Central memory CD8-positive, alpha-beta T cell (primary cell): ENCODE measurements around the gene RUNX1.
"Not testable (repeated sequence)": the region's sequence is repeated elsewhere in the genome, so short reads cannot be mapped to it uniquely, and the experiment has no call there.

Experiments
- ATAC-seq: fragments of 150-1000 bp; cut with Tn5 transposase; replicated peaks from 2 replicates; pipeline ENCODE4 v1.10.0; 2022; ENCODE audit warnings: mild to moderate bottlenecking, moderate FRiP score, moderate number of reproducible peaks; ENCODE audit not compliant: poor library complexity, severe bottlenecking; ENCODE audit errors: extremely low read depth
- DNase-seq, 2 donors: peaks; one replicate each; pipeline ENCODE4 v3.0.0; 2021; ENCODE audit warnings: low spot score in 2 of 2
- H3K27ac Mint-ChIP-seq: one replicate; pipeline ENCODE4 v1.8.0; 2022; ENCODE audit warnings: low read depth, mild to moderate bottlenecking, moderate library complexity, mixed read lengths
- H3K27me3 Mint-ChIP-seq: one replicate; pipeline ENCODE4 v1.8.0; 2022; ENCODE audit warnings: mixed read lengths
- H3K36me3 Mint-ChIP-seq: one replicate; pipeline ENCODE4 v1.8.0; 2022; ENCODE audit warnings: mild to moderate bottlenecking, moderate library complexity, mixed read lengths; ENCODE audit not compliant: insufficient read depth
- H3K4me1 Mint-ChIP-seq: one replicate; pipeline ENCODE4 v1.8.0; 2022; ENCODE audit warnings: mixed read lengths
- H3K4me3 Mint-ChIP-seq: one replicate; pipeline ENCODE4 v1.8.0; 2022; ENCODE audit warnings: mild to moderate bottlenecking, moderate library complexity, mixed read lengths
- H3K9me3 Mint-ChIP-seq: one replicate; pipeline ENCODE4 v1.8.0; 2022; ENCODE audit warnings: mixed read lengths

The RUNX1 gene

GRCh38 chr21:34809822-34810221 is 239.3 kb downstream of the RUNX1 start:
- no peak for DNase-seq
- H3K27me3 Mint-ChIP-seq, result no peaks in the 10 kb centered on the region
- peaks cover 94% of the 10 kb centered on the region for H3K4me1 Mint-ChIP-seq
- ATAC-seq, result no peak
- H3K27ac Mint-ChIP-seq, result peak overlapping the region; percentile 88
- no peaks in the 10 kb centered on the region for H3K9me3 Mint-ChIP-seq
- H3K36me3 Mint-ChIP-seq, result peaks cover 31% of the 10 kb centered on the region
- no peak overlapping the region for H3K4me3 Mint-ChIP-seq

GRCh38 chr21:34808569-34809204 is 240.4 kb downstream of the RUNX1 start:
- no peaks in the 10 kb centered on the region for H3K9me3 Mint-ChIP-seq
- peaks cover 30% of the 10 kb centered on the region for H3K36me3 Mint-ChIP-seq
- H3K4me1 Mint-ChIP-seq, result peaks cover 97% of the 10 kb centered on the region
- peak overlapping the region; percentile 67 for H3K4me3 Mint-ChIP-seq
- no peaks in the 10 kb centered on the region for H3K27me3 Mint-ChIP-seq
- no peak for ATAC-seq
- H3K27ac Mint-ChIP-seq, result peak overlapping the region; percentile 88
- no peak for DNase-seq

- Mint-ChIP-seq H3K4me3 (peak overlapping the region; percentile 67), H3K27ac (peak overlapping the region; percentile 88), H3K4me1 (peaks cover 95% of the 10 kb centered on the region), H3K9me3 (no peaks in the 10 kb centered on the region), H3K36me3 (peaks cover 31% of the 10 kb centered on the region), H3K27me3 (no peaks in the 10 kb centered on the region)
- DNase-seq (peak in 1 of 2 donors; percentile 50), ATAC-seq (peak; percentile 52)
These were observed 241.1 kb downstream of the RUNX1 start for GRCh38 chr21:34807881-34808568.

GRCh38 chr21:34807146-34807880 is 241.8 kb downstream of the RUNX1 start:
- H3K36me3 Mint-ChIP-seq, result peaks cover 33% of the 10 kb centered on the region
- H3K27ac Mint-ChIP-seq, result peak overlapping the region; percentile 88
- H3K9me3 Mint-ChIP-seq, result no peaks in the 10 kb centered on the region
- H3K27me3 Mint-ChIP-seq, result no peaks in the 10 kb centered on the region
- H3K4me3 Mint-ChIP-seq, result peak overlapping the region; percentile 67
- DNase-seq (peak in 1 of 2 donors; percentile 61), ATAC-seq (peak; percentile 83)
- peaks cover 93% of the 10 kb centered on the region for H3K4me1 Mint-ChIP-seq

GRCh38 chr21:34806423-34806822 is 242.7 kb downstream of the RUNX1 start:
- Mint-ChIP-seq H3K27me3 (no peaks in the 10 kb centered on the region), H3K36me3 (peaks cover 35% of the 10 kb centered on the region), H3K4me1 (peaks cover 93% of the 10 kb centered on the region), H3K9me3 (no peaks in the 10 kb centered on the region), H3K27ac (peak overlapping the region; percentile 88), H3K4me3 (no peak overlapping the region)
- ATAC-seq, result no peak
- DNase-seq, result no peak

- Mint-ChIP-seq H3K4me1 (peaks cover 84% of the 10 kb centered on the region), H3K36me3 (peaks cover 29% of the 10 kb centered on the region), H3K27ac (peak overlapping the region; percentile 88), H3K4me3 (no peak overlapping the region), H3K27me3 (no peaks in the 10 kb centered on the region), H3K9me3 (no peaks in the 10 kb centered on the region)
- ATAC-seq (no peak), DNase-seq (no peak)
These were observed 243.9 kb downstream of the RUNX1 start for GRCh38 chr21:34805157-34805556.

- H3K4me3 Mint-ChIP-seq, ATAC-seq, H3K27me3 Mint-ChIP-seq, H3K9me3 Mint-ChIP-seq, DNase-seq: not testable (repeated sequence)
- peaks cover 79% of the 10 kb centered on the region for H3K4me1 Mint-ChIP-seq
- peak overlapping the region; percentile 88 for H3K27ac Mint-ChIP-seq
- H3K36me3 Mint-ChIP-seq, result peaks cover 33% of the 10 kb centered on the region
These were observed 244.5 kb downstream of the RUNX1 start for GRCh38 chr21:34804584-34804983.

- Mint-ChIP-seq H3K9me3 (no peaks in the 10 kb centered on the region), H3K4me3 (no peak overlapping the region), H3K27me3 (no peaks in the 10 kb centered on the region), H3K36me3 (peaks cover 40% of the 10 kb centered on the region), H3K27ac (peak overlapping the region; percentile 88), H3K4me1 (peaks cover 72% of the 10 kb centered on the region)
- no peak for DNase-seq
- no peak for ATAC-seq
These were observed 245.2 kb downstream of the RUNX1 start for GRCh38 chr21:34803782-34804370.

- no peak for DNase-seq
- peaks cover 37% of the 10 kb centered on the region for H3K36me3 Mint-ChIP-seq
- H3K27me3 Mint-ChIP-seq, result no peaks in the 10 kb centered on the region
- H3K4me3 Mint-ChIP-seq, result no peak overlapping the region
- peaks cover 56% of the 10 kb centered on the region for H3K4me1 Mint-ChIP-seq
- ATAC-seq, result no peak
- H3K27ac Mint-ChIP-seq, result peak overlapping the region; percentile 63
- no peaks in the 10 kb centered on the region for H3K9me3 Mint-ChIP-seq
These were observed 246.8 kb downstream of the RUNX1 start for GRCh38 chr21:34802180-34802899.

- ATAC-seq (peak; percentile 40), DNase-seq (no peak)
- Mint-ChIP-seq H3K36me3 (peaks cover 43% of the 10 kb centered on the region), H3K4me3 (no peak overlapping the region), H3K27ac (peak overlapping the region; percentile 63), H3K9me3 (no peaks in the 10 kb centered on the region), H3K4me1 (peaks cover 51% of the 10 kb centered on the region), H3K27me3 (no peaks in the 10 kb centered on the region)
These were observed 247.5 kb downstream of the RUNX1 start for GRCh38 chr21:34801519-34802132.

- H3K36me3 Mint-ChIP-seq, result peaks cover 45% of the 10 kb centered on the region
- H3K4me1 Mint-ChIP-seq, result peaks cover 45% of the 10 kb centered on the region
- ATAC-seq, result peak; percentile 97
- DNase-seq, result no peak
- H3K9me3 Mint-ChIP-seq, result no peaks in the 10 kb centered on the region
- peak overlapping the region; percentile 63 for H3K27ac Mint-ChIP-seq
- H3K27me3 Mint-ChIP-seq, result no peaks in the 10 kb centered on the region
- H3K4me3 Mint-ChIP-seq, result no peak overlapping the region
These were observed 248.1 kb downstream of the RUNX1 start for GRCh38 chr21:34800797-34801518.
